H9 (cell line): ENCODE measurements around the gene ANGPTL8. TPM values are rescaled to one million over a fixed set of nuclear protein-coding genes. Genes with fewer than 3 reads are reported as not detected.
A peak's percentile ranks its signal among the peaks of the same experiment; 100 is the strongest.

Experiments used
- DNase-seq: peaks from one replicate; pipeline ENCODE4 v3.0.0-alpha.2; 2017
- H2AFZ ChIP-seq: one replicate; pipeline ENCODE4 v1.6.1; 2013; ENCODE audit warnings: mild to moderate bottlenecking, low read length, control low read depth, moderate library complexity
- H2AK5ac ChIP-seq: 2 replicates; pipeline ENCODE4 v1.6.1; 2013; ENCODE audit warnings: low read length, control low read depth, mixed read lengths; ENCODE audit not compliant: insufficient read length
- H2BK120ac ChIP-seq: one replicate; pipeline ENCODE4 v1.6.1; 2013; ENCODE audit warnings: low read depth, mild to moderate bottlenecking, low read length, control low read depth, inconsistent platforms; ENCODE audit not compliant: poor library complexity, severe bottlenecking
- H2BK12ac ChIP-seq: 2 replicates; pipeline ENCODE4 v1.6.1; 2013; ENCODE audit warnings: low read length, control low read depth, mixed read lengths, low read depth; ENCODE audit not compliant: insufficient read length
- H2BK15ac ChIP-seq: 2 replicates; pipeline ENCODE4 v1.6.1; 2013; ENCODE audit warnings: low read depth, low read length, control low read depth
- H2BK20ac ChIP-seq: one replicate; pipeline ENCODE4 v1.6.1; 2013; ENCODE audit warnings: low read depth, mild to moderate bottlenecking, low read length, control low read depth, inconsistent platforms; ENCODE audit not compliant: poor library complexity, severe bottlenecking
- H2BK5ac ChIP-seq: 2 replicates; pipeline ENCODE4 v1.6.1; 2013; ENCODE audit warnings: low read length, control low read depth, mixed read lengths; ENCODE audit not compliant: insufficient read length
- H3K14ac ChIP-seq: 2 replicates; pipeline ENCODE4 v1.6.1; 2013; ENCODE audit warnings: low read length, control low read depth; ENCODE audit not compliant: insufficient read depth
- H3K18ac ChIP-seq: 2 replicates; pipeline ENCODE4 v1.6.1; 2013; ENCODE audit warnings: low read depth, mild to moderate bottlenecking, mixed read lengths, low read length, control low read depth; ENCODE audit not compliant: insufficient read length
- H3K23ac ChIP-seq: 2 replicates; pipeline ENCODE4 v1.6.1; 2013; ENCODE audit warnings: low read length, control low read depth, mixed read lengths, low read depth; ENCODE audit not compliant: insufficient read length
- H3K23me2 ChIP-seq: 2 replicates; pipeline ENCODE4 v1.6.1; 2013; ENCODE audit warnings: low read depth, mild to moderate bottlenecking, mixed read lengths, low read length, control low read depth; ENCODE audit not compliant: insufficient read length, poor library complexity, severe bottlenecking
- H3K27ac ChIP-seq: 2 replicates; pipeline ENCODE4 v1.5.1; 2013; ENCODE audit warnings: low read length, control low read depth, mixed read lengths, low read depth; ENCODE audit not compliant: insufficient read length
- H3K27me3 ChIP-seq: 2 replicates; pipeline ENCODE4 v1.6.1; 2013; ENCODE audit warnings: low read length, control low read depth, inconsistent platforms; ENCODE audit not compliant: insufficient read depth
- H3K4ac ChIP-seq: 2 replicates; pipeline ENCODE4 v1.6.1; 2013; ENCODE audit warnings: low read depth, mild to moderate bottlenecking, control low read depth, inconsistent platforms, low read length, moderate library complexity
- H3K4me1 ChIP-seq: 2 replicates; pipeline ENCODE4 v1.6.1; 2013; ENCODE audit warnings: low read length, control low read depth, inconsistent platforms; ENCODE audit not compliant: insufficient read depth
- H3K4me2 ChIP-seq: 2 replicates; pipeline ENCODE4 v1.6.1; 2013; ENCODE audit warnings: low read length, control low read depth, mixed read lengths; ENCODE audit not compliant: insufficient read length, insufficient read depth
- H3K56ac ChIP-seq: 2 replicates; pipeline ENCODE4 v1.6.1; 2013; ENCODE audit warnings: low read depth, mild to moderate bottlenecking, mixed read lengths, low read length, control low read depth; ENCODE audit not compliant: insufficient read length
- H3K79me1 ChIP-seq: 2 replicates; pipeline ENCODE4 v1.6.1; 2013; ENCODE audit warnings: low read depth, mild to moderate bottlenecking, moderate library complexity, low read length, control low read depth, inconsistent platforms; ENCODE audit not compliant: insufficient read depth, poor library complexity, severe bottlenecking
- H3K79me2 ChIP-seq: 2 replicates; pipeline ENCODE4 v1.6.1; 2013; ENCODE audit warnings: low read length, control low read depth, inconsistent platforms; ENCODE audit not compliant: insufficient read depth
- H3K9ac ChIP-seq: 2 replicates; pipeline ENCODE4 v1.6.1; 2013; ENCODE audit warnings: low read length, control low read depth, mixed read lengths; ENCODE audit not compliant: insufficient read length; ENCODE audit errors: extremely low read depth
- H3K9me3 ChIP-seq: one replicate; pipeline ENCODE4 v1.6.1; 2013; ENCODE audit warnings: low read depth, low read length, inconsistent platforms; ENCODE audit not compliant: control insufficient read depth
- H3T11ph ChIP-seq: one replicate; pipeline ENCODE4 v1.6.1; 2013; ENCODE audit warnings: mild to moderate bottlenecking, low read length, control low read depth, inconsistent platforms
- H4K20me1 ChIP-seq: one replicate; pipeline ENCODE4 v1.6.1; 2013; ENCODE audit not compliant: control insufficient read depth, insufficient read length, insufficient read depth
- H4K5ac ChIP-seq: 2 replicates; pipeline ENCODE4 v1.6.1; 2013; ENCODE audit warnings: low read depth, mild to moderate bottlenecking, mixed read lengths, low read length, control low read depth; ENCODE audit not compliant: insufficient read length
- H4K8ac ChIP-seq: replicated peaks from 2 replicates; pipeline ENCODE4 v1.6.1; 2013; ENCODE audit warnings: low read length, control low read depth, mixed read lengths, low read depth; ENCODE audit not compliant: insufficient read length
- H4K91ac ChIP-seq: 2 replicates; pipeline ENCODE4 v1.6.1; 2013; ENCODE audit warnings: low read depth, mild to moderate bottlenecking, moderate library complexity, mixed read lengths, low read length, control low read depth; ENCODE audit not compliant: insufficient read length
- H3K27ac Mint-ChIP-seq, 3 experiments: 2 replicates in 2 of 3; 3 replicates in 1 of 3; pipeline ENCODE4 v1.8.0; 2020 to 2021; ENCODE audit warnings: mixed read lengths in 3 of 3, mild to moderate bottlenecking in 1 of 3, moderate library complexity in 1 of 3
- H3K27me3 Mint-ChIP-seq: 2 replicates; pipeline ENCODE4 v1.8.0; 2021; ENCODE audit warnings: low read depth, mild to moderate bottlenecking, moderate library complexity, mixed read lengths
- H3K36me3 Mint-ChIP-seq, 3 experiments: 2 replicates in 2 of 3; 3 replicates in 1 of 3; pipeline ENCODE4 v1.8.0; 2020 to 2021; ENCODE audit warnings: low read depth in 3 of 3, mixed read lengths in 3 of 3; ENCODE audit not compliant: insufficient read depth in 1 of 3
- H3K4me1 Mint-ChIP-seq, 2 experiments: 2 replicates each; pipeline ENCODE4 v1.8.0; 2020; ENCODE audit warnings: mixed read lengths in 2 of 2
- H3K4me3 Mint-ChIP-seq, 2 experiments: 2 replicates in 1 of 2; 3 replicates in 1 of 2; pipeline ENCODE4 v1.8.0; 2020 to 2021; ENCODE audit warnings: mild to moderate bottlenecking in 2 of 2, mixed read lengths in 2 of 2, moderate library complexity in 1 of 2
- H3K9me3 Mint-ChIP-seq, 2 experiments: 2 replicates in 1 of 2; 3 replicates in 1 of 2; pipeline ENCODE4 v1.8.0; 2020; ENCODE audit warnings: mild to moderate bottlenecking in 2 of 2, mixed read lengths in 2 of 2, moderate library complexity in 1 of 2
- CTCF ChIP-seq: fragments of 200-600 bp; sonication (generic); conservative IDR thresholded peaks from 3 replicates; pipeline ENCODE4 v1.8.0; 2021; ENCODE audit warnings: antibody characterized with exemption, mild to moderate bottlenecking
- WGBS: extraction: QIAGEN DNeasy Blood & Tissue Kit; methylation state at CpG from one replicate; pipeline ENCODE4 v1.1.7; 2013; ENCODE audit warnings: missing lambda C conversion rate, low lambda C conversion rate, mixed read lengths; ENCODE audit not compliant: insufficient read length; ENCODE audit errors: extremely low coverage; 5-methylcytosine and 5-hydroxymethylcytosine counted together
- total RNA-seq: library from RNA; stranded (reverse); gene quantifications from 2 replicates; pipeline ENCODE4 v1.2.1, GENCODE V29; 2021

The ANGPTL8 gene
- total RNA-seq, 1 experiment from 2014 or later = not detected

GRCh38 chr19:11288349-11288748 lies 48.9 kb downstream of the ANGPTL8 start:
- DNase-seq = no peak
- H3K27ac Mint-ChIP-seq = no peak overlapping the region

More at GRCh38 chr19:11288349-11288748, 48.9 kb downstream of the ANGPTL8 start:
- Histone ChIP-seq H3K14ac (no peak overlapping the region), H2BK15ac (no peak overlapping the region), H3K9me3 (no peaks in the 10 kb centered on the region), H3K79me1 (no peaks in the 10 kb centered on the region), H2BK20ac (no peak overlapping the region), H3K9ac (no peak overlapping the region), H3T11ph (no peak overlapping the region), H3K23ac (no peak overlapping the region), H3K4ac (no peak overlapping the region), H3K4me2 (no peak overlapping the region), H4K91ac (no peak overlapping the region), H3K18ac (no peak overlapping the region), H3K79me2 (no peaks in the 10 kb centered on the region), H4K8ac (no peak overlapping the region), H3K56ac (no peak overlapping the region), H2AK5ac (no peak overlapping the region), H3K4me1 (no peaks in the 10 kb centered on the region), H3K27ac (no peak overlapping the region), H3K23me2 (no peaks in the 10 kb centered on the region), H2BK120ac (no peak overlapping the region), H4K5ac (no peak overlapping the region), H2BK12ac (no peak overlapping the region), H2BK5ac (no peak overlapping the region), H4K20me1 (no peaks in the 10 kb centered on the region), H2AFZ (no peak overlapping the region), H3K27me3 (no peaks in the 10 kb centered on the region)
- no peaks in the 10 kb centered on the region; the same call in 1 of the 2 replicates for H3K27me3 Mint-ChIP-seq
- WGBS = no CpG with 5 or more reads among the region's 7 CpGs
- peak; percentile 53 for TF ChIP-seq CTCF
- no peak overlapping the region for H3K4me3 Mint-ChIP-seq
- no peaks in the 10 kb centered on the region for H3K9me3 Mint-ChIP-seq
- H3K4me1 Mint-ChIP-seq = no peaks in the 10 kb centered on the region
- no peaks in the 10 kb centered on the region; a peak in 1 of 7 replicates for H3K36me3 Mint-ChIP-seq
